Hypothalamus (tissue), 51 donors: ENCODE measurements around the gene LCNL1.

Experiments used
- DNase-seq, 51 donors: peaks; one replicate each; lab custom pipeline; 2025; lab: John Stamatoyannopoulos, UW

Gene LCNL1

GRCh38 chr9:136973618-136974617 lies 8.9 kb upstream of the LCNL1 start:
- no peak for DNase-seq

- DNase-seq: no peak
Measured at GRCh38 chr9:136974817-136975535, 7.8 kb upstream of the LCNL1 start.

- peak in 44 of 51 donors; percentile 30 to 89 (median 70) for DNase-seq
Measured at GRCh38 chr9:136975644-136976043, 7.1 kb upstream of the LCNL1 start.

- DNase-seq: peak; percentile 70 to 98 (median 93)
Measured at GRCh38 chr9:136977223-136977622, 5.6 kb upstream of the LCNL1 start, which contains the start of gene PTGDS. Gene PTGDS, plus strand, starts transcription at chr9:136977504. Its CDS starts 75 bp downstream, at chr9:136977579.

GRCh38 chr9:136977649-136978072 lies 5.1 kb upstream of the LCNL1 start:
- DNase-seq: peak in 3 of 51 donors; percentile 53 to 68 (median 56)

GRCh38 chr9:136978073-136978864 lies 4.5 kb upstream of the LCNL1 start:
- DNase-seq: peak in 50 of 51 donors; percentile 44 to 99 (median 89)

- DNase-seq: peak in 4 of 51 donors; percentile 42 to 71 (median 58)
Measured at GRCh38 chr9:136978865-136979544, 3.8 kb upstream of the LCNL1 start.

- DNase-seq: peak in 6 of 51 donors; percentile 17 to 58 (median 36)
Measured at GRCh38 chr9:136979769-136980587, 2.8 kb upstream of the LCNL1 start.

GRCh38 chr9:136980669-136981478 lies 1.9 kb upstream of the LCNL1 start:
- DNase-seq: peak in 10 of 51 donors; percentile 26 to 81 (median 58)

- DNase-seq: peak in 39 of 51 donors; percentile 27 to 93 (median 72)
Measured at GRCh38 chr9:136981588-136982231, 1.1 kb upstream of the LCNL1 start.

- DNase-seq: peak in 17 of 51 donors; percentile 50 to 80 (median 72)
Measured at GRCh38 chr9:136983167-136983566, 374 bp downstream of the LCNL1 start.

- DNase-seq: peak in 5 of 51 donors; percentile 42 to 74 (median 46)
Measured at GRCh38 chr9:136983656-136984314, 992 bp downstream of the LCNL1 start.

GRCh38 chr9:136984464-136985026 lies 1.8 kb downstream of the LCNL1 start:
- peak in 3 of 51 donors; percentile 30 to 63 (median 59) for DNase-seq

GRCh38 chr9:136985027-136985602 lies 2.3 kb downstream of the LCNL1 start:
- peak in 7 of 51 donors; percentile 27 to 67 (median 37) for DNase-seq

- no peak for DNase-seq
Measured at GRCh38 chr9:136985853-136986252, 3.1 kb downstream of the LCNL1 start.

GRCh38 chr9:136988872-136989271 lies 6.1 kb downstream of the LCNL1 start:
- no peak for DNase-seq
